GM12891 (cell line): ENCODE measurements around the gene FGF14.

Experiments used
- PAX5 ChIP-seq: IDR thresholded peaks from 2 replicates; pipeline ENCODE4 v1.6.1; 2011; ENCODE audit warnings: low read length, moderate library complexity, mild to moderate bottlenecking; ENCODE audit not compliant: insufficient read depth, severe bottlenecking
- POLR2A ChIP-seq: IDR thresholded peaks from 2 replicates; pipeline ENCODE4 v1.6.1; 2011; ENCODE audit warnings: low read depth, low read length, control low read depth
- POLR2AphosphoS5 ChIP-seq: IDR thresholded peaks from 2 replicates; pipeline ENCODE4 v1.6.1; 2011; ENCODE audit warnings: low read depth, low read length, control low read depth
- TAF1 ChIP-seq: IDR thresholded peaks from 2 replicates; pipeline ENCODE4 v1.6.1; 2011; ENCODE audit warnings: low read depth, low read length, control low read depth

DNA sequence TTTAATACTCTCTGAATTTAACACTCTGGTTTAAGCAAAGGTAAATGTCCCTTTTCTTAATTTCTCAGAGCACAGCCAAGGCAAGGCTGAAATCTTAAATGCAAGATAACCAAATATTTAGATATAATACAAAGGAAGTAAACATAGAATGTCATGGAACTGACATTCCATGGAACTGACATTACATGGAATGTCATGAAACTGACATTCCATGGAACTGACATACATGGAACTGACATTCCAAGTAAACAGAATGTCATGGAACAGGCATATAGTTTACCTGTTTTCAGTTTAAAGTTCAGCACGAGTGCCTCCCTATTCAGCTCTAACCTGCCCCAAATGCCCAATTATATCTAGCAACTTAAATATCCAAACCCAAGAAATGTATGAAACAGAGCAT lies 21.8 kb downstream of the FGF14 start:
- TF ChIP-seq POLR2AphosphoS5 (no peak), TAF1 (no peak), POLR2A (no peak), PAX5 (no peak)
